ENCODE measurements around the gene SEPTIN5.

DNA sequence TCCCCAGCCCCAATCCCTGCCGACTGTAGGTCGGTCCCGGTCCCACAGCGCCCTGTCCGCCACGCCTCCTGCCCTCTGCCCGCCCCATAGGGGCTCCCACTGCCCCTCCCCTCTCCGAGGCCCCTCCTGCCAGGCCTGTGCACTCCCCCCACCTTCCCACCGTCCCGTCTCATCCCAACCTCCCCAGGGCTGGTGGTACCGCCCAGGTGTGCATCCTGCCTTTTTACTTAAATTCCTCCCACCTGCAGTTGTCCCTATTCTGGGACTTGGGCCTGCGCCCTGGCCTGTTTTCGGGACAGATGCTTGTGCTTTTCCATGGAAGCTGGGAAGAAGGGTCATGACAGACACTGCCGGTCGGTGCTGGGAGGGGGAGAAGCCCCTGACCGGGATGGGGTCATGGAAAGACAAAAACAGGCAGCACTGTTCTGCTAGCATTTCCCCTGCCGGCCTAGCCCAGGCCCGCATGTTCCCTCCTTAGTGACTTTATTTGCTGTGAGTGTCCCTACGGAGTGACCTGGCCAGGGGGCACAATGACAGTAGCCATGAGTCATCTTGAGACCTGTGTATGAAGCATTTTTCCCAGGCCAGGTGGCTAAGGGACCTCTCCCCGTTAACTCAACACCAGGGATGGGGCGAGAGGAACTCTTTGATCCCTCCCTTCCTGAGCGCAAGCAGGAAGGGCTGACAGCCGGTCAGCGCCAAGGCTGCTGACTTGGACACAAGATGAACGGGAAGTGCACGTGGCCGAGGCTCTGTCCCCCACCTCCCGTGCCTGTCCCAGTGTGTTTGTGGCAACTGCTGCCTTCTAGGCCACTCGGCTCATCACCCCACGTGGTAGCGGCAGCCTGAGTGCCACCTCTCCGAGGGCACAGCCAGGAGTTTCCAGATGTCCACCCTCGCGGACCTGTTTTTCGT, 53.4 kb downstream of the SEPTIN5 start:
- TF ChIP-seq, protein P1, sequence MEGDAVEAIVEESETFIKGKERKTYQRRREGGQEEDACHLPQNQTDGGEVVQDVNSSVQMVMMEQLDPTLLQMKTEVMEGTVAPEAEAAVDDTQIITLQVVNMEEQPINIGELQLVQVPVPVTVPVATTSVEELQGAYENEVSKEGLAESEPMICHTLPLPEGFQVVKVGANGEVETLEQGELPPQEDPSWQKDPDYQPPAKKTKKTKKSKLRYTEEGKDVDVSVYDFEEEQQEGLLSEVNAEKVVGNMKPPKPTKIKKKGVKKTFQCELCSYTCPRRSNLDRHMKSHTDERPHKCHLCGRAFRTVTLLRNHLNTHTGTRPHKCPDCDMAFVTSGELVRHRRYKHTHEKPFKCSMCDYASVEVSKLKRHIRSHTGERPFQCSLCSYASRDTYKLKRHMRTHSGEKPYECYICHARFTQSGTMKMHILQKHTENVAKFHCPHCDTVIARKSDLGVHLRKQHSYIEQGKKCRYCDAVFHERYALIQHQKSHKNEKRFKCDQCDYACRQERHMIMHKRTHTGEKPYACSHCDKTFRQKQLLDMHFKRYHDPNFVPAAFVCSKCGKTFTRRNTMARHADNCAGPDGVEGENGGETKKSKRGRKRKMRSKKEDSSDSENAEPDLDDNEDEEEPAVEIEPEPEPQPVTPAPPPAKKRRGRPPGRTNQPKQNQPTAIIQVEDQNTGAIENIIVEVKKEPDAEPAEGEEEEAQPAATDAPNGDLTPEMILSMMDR (IDR thresholded peaks at IDR 0.05; ENCODE audit: low read depth, low read length), result no peak
- no peak for TF ChIP-seq EZH2phosphoT487 (IDR thresholded peaks at IDR 0.05; ENCODE audit: low read depth)
